ENCODE measurements around the gene UQCRQ.

DNA sequence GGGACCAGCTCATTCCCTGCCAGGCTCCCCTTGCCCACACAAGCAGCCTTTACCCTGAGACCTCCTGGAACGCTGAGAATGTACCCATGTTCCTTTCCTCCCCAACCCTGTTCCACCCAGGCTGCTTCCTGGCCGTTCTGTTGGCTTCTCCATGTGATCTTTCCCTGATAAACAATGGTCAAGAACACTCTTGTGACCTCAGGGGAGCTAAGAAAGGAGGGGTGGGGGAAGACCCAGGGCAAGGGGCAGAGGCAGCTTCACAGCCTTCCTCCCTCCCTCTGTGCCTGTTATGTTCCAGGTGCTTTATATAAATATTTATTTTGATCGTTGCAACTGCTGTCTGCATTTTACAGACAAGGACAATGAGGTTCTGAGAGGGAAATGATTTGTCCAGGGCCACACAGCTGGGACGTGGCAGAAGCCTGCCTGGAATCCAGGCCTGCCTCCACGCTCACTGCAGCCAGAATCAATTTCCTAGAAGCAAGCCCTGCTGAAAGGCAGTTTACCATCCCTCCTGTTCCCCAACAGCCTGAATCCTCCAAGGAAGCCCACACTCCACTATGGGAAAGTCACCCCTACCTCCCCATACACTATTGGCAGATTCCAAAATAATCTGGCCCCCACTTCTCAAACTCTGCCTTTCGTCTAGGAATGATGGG lies 39.9 kb upstream of the UQCRQ start:
- TF ChIP-seq, protein P1, sequence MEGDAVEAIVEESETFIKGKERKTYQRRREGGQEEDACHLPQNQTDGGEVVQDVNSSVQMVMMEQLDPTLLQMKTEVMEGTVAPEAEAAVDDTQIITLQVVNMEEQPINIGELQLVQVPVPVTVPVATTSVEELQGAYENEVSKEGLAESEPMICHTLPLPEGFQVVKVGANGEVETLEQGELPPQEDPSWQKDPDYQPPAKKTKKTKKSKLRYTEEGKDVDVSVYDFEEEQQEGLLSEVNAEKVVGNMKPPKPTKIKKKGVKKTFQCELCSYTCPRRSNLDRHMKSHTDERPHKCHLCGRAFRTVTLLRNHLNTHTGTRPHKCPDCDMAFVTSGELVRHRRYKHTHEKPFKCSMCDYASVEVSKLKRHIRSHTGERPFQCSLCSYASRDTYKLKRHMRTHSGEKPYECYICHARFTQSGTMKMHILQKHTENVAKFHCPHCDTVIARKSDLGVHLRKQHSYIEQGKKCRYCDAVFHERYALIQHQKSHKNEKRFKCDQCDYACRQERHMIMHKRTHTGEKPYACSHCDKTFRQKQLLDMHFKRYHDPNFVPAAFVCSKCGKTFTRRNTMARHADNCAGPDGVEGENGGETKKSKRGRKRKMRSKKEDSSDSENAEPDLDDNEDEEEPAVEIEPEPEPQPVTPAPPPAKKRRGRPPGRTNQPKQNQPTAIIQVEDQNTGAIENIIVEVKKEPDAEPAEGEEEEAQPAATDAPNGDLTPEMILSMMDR (conservative IDR thresholded peaks at IDR 0.05), result no peak
- TF ChIP-seq ZFX (IDR thresholded peaks at IDR 0.05), result no peak
